Measurements from ENCODE around the gene AMZ1.
"Not testable (repeated sequence)": the region's sequence is repeated elsewhere in the genome, so short reads cannot be mapped to it uniquely, and the experiment has no call there.

AMZ1 gene

DNA sequence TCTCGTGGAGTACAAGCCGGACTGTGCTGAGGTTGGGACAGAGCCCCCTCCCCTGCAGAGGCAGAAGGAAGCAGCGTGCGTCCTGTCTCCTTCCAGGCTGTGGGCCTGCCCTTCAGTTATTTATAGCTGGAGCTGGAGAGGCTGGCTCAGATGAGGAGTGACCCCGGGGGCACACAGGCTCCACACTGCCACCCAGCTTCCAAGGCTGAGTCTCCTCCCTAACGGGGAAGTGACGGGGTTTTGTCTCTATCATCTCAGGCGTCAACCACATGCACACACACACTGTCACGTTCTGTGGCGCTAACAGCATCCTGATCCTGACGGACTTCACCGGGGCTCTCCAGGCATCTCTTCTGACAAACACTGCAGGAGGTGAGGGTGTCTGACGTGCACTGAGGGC lies 25.4 kb downstream of the AMZ1 start:
- no peak for DNase-seq (ENCODE audit: low read depth)

DNA sequence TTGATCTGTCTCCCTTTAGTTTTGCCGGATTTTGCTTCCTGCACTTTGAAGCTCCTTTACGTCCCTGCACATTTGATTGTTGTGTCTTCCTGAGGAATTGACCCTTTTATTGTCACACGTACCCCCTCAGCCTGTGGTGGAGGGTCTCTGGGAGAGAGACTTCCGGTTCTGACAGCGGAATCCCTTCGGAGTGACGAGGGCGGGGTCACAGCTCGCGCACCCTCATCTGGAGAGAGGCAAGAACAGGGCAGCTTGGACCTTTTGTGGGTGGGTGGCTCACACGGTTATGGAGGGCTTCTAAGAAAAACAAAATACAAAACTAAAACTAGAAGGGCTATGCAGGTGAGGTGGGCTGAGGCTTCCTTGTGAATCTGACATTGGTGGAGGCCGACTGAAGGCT lies 26.0 kb downstream of the AMZ1 start:
- no peak for DNase-seq (ENCODE audit: low read depth)

DNA sequence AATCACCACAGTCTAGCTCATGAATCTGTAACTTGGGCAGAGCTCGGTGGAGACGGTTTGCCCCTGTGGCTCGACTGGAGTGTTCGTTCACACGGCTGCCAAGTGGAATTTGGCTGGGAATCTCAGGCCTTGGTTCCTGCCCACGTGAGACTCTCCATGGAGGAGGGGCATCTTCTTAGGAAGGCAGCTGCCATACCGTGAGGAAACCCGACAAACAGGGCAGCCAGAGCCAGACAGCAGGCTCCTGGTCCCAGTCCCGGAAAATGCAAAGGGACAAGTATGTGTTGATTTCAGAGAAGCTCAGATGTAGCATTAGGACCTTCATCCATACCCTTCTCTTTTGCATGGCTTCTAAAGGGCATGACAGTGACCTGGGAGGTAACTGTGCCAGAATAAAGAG lies 26.6 kb downstream of the AMZ1 start:
- no peak for DNase-seq (ENCODE audit: low read depth)

DNA sequence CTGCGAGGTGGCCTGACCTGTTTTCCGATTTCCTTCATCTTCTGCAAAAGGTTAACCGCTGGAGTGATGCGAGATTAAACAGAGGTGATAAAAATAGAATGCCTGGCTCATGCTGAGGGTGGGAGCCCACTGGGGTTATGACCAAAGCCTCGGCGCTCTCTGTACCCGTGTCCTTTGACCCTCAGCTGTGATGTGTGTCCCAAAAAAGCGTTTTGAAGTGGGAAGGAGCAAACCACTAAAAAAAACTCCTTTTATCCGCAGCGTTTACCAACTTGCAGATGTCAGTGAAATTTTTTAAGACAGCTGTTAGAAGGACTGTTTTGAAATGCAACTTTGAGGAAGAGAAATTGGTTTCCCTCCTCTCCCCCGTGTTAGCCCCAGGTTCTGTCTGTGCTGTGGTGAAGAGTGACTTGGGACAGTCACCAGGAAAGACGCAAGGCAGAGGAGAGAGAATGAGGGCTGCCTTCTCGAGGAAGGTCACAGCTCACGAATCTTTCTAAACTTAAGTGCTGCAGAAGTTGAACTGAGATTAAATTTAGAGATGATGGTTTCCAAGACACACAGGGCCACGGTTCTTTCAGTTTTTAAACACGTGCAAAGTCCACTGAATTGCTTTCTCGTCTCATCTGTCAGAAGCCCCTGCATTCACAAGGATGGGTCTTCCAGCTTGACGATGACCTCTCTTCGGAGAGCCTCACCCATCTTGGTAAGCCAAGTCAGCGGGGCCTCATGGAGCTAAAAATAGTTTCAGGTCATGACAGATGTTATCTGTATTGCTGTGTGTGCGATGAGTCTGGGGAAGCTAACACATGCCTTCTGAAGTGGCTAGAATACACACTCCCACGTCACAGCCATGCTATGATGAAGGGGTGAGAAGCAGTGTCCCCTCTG lies 27.6 kb downstream of the AMZ1 start:
- DNase-seq (ENCODE audit: low read depth) = no peak

DNA sequence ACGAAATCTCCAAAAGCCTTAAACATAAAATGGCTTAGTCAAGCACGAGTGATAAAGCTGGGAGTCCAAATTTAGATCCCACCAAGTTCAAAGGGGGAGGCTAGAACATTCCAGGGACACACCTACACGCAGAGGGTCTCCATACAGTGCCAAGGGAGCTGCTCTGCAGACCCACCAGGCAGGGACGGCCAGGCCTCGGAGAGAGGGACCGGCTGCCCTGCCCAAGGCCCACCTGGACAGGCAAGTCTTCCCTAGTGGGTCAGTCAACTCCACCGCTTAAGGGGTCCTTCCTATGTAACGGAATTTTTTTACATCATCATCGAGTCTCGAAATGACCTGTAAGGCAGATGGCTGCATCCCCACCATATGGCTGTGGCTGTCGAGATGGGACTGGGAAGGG lies 28.5 kb downstream of the AMZ1 start:
- no peak for DNase-seq (ENCODE audit: low read depth)

DNA sequence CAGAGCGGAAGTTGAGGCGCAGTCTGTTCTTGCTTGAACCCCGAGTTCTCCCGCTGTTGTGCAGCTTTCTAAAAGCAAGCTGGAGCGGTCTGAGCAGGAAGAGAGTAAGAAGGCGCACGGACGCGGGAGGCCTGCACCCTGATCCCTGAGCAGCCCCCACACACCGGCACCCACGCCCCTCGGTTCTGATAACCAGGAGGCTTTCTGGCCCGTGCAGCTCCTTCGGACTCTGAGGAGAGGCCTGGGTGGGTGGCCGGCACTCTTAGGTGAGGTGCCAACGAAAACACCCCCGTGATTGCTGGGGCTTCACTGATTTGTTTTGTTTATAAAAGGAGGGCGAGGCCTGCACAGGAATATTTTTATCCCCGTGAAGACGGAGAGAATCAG lies 28.9 kb downstream of the AMZ1 start:
- DNase-seq (ENCODE audit: low read depth) = no peak

DNA sequence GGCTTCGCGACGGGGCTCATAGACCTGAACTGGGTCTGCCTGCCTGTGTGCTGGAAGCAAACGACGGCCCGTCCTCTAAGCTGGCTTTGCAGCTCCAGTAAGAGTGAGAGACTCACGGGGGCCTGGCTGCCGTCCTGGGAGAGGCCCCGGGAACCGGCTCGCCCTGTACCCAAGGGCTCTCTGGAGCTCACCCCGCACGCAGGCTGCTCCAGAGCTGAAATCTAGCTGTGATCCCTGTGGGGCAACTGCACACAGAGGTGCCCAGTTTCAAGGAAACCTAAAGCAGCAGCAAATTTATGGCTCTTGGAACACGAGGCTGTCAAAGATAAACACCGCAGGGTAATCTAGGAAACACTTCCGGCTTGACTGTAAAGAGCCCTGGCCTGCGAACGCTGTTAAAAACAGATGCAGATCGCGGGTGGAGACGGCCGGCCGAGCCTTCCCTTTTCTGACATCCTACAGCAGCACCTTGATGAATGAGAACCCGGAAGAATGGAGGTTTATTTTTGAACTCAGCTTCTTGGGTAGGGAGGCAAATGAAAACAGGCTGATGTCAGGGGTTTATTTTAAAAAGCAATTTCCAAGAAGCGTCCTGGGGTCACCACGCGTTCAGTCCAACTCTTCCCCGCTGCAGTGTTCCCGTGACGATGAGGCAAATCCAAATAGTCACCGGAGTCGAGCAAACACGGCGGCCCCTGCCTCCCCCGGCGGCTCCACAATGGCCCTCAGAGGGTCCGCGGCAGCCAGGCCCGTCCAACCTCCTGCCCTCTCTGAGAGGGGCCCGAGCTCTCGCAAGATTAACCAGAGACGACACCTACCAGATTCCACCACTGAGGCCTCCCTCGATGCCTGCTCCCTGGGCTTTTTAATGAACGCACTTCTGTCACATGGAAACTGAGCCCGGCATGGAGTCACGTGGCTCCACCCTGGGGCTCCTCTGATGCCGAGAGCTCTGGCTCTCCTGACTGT lies 29.6 kb downstream of the AMZ1 start:
- no peak for DNase-seq (ENCODE audit: low read depth)

DNA sequence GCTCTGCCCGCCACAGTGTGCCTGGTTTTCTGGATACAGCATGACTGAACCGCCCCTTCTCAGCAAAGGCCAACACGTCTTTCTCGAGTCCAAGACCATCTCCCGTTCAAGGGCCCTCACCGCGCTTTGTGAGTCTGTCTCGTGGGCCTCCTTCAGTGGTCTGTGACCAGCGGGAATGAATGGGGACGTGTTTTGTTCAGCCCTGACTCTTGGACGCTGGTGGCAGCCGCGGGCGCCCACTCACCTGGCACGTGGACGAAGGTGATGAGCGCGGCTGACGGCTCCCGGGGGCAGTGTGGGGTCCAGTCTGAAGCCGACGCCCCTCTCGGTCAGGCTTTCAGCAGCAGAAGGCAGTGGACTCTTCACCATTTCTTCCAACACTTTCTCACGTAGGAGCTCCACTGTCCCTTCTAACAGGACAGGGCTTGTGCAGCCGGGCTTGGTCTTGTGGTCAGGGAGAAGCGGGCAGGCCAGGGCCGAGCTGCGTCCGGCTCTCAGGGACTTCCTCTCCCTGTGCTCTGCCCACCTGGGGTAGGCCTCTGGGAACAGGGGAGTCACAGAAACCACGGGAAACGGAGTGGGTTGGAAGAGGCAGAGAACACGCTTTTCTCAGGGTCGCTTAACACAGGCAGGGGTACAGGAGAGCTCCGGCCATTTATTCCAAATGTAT lies 30.4 kb downstream of the AMZ1 start:
- DNase-seq (ENCODE audit: low read depth) = no peak

DNA sequence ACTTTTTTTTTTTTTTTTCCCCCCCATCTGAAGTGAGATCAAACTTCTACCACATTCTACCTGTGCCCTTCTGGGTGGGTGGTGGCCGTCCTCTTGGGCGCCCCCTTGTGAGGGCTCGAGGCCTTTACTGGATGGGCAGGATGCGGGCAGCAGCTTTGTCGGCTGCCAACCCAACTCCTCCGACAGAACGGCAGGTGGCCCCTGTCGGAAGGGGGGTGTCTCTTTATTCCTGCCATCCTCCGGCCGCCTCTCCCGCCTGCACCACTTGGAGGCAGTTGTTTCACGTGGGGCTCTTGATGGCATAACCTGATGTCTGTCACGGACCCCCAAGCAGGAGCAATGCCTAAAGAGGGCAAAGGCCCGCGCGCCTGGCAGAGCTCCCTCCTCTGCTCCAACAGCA lies 31.0 kb downstream of the AMZ1 start:
- DNase-seq (ENCODE audit: low read depth) = no peak

DNA sequence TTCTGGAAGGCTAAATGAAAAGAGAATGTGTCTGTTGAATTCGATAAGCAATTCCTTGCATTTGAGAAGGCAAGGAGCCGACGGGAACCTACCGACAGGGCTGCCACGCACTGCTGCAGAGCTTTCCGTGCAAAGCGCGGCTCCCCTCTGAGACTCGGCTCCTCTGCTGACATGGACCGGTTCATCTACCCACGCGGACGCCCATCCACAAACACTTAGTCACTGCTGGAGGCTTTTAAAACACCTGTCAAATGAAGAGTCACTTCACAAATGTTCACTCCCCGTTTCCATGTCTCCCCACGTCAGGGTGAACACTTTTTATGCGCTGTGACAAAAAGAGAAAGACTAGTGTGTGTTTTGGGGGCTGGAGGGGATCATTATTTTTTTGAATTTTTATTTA lies 32.0 kb downstream of the AMZ1 start:
- DNase-seq (ENCODE audit: low read depth) = no peak

DNA sequence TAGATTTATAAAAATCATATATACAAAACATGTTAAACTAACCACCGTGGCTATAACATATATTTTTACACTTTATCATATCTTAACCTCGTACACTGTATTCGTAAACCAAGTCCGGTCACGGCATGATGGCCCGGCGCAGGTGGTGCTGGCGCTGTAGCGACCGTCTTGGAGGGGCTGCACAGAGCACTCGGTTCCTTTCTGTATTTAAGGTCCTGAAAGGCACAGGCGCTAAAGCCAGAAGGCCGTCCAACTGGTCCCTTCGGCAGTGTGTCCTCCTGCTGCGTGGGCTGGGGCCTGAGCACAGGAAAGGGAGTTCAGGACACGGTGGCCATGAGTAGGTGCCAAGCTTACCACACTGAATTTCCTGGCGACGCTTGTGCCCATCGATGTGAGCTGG lies 33.8 kb downstream of the AMZ1 start:
- no peak for DNase-seq (ENCODE audit: low read depth)

DNA sequence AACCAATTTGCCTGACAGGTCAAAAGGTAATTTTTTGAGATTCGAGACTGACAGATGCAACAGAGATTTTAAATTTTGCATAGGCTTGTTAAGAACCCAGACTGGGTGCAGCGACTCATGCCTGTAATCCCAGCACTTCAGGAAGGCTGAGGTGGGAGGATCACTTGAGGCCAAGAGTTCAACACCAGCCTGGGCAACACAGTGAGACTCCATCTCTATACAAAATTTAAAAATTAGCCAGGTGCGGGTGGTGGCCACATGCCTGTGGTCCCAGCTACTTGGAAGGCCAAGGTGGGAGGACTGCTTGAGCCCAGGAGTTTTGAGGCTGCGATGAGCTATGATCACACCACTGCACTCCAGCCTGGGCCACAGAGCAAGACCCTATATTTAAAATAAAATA lies 34.6 kb downstream of the AMZ1 start:
- DNase-seq (ENCODE audit: low read depth) = no peak

DNA sequence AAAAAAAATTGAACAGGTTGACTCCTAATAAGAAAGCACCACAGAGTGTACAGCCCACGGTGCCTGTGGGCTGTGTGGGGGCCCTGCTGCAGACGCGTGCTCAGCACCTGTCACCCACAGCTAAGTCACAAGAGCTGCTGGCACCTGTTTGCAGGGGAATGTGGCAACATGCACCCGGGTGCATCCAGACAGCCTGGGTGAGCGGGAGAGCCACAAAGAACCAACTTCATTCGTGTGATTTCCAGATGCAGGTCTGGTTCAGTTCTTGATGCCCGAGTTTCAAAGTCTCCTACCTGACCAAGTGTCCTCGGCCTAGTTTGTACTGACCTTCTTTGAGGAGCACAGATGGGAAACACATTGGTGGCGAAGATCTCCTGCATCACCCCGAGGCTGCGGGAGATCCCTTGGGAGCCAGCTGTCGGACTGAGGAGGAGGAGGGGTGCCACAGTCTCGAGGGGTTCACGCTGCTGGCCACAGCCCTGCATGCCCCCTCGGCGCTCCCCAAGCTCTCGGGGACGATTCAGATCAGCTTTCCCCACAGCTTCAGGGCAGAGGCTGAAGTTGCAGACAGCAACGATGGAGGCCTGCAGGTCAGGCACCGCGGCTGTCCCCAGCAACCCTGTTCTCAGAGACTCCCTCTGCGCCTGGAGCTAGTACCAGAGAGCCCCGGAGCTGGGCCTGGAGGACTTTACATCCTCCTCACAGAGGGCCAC lies 35.3 kb downstream of the AMZ1 start:
- no peak for DNase-seq (ENCODE audit: low read depth)

DNA sequence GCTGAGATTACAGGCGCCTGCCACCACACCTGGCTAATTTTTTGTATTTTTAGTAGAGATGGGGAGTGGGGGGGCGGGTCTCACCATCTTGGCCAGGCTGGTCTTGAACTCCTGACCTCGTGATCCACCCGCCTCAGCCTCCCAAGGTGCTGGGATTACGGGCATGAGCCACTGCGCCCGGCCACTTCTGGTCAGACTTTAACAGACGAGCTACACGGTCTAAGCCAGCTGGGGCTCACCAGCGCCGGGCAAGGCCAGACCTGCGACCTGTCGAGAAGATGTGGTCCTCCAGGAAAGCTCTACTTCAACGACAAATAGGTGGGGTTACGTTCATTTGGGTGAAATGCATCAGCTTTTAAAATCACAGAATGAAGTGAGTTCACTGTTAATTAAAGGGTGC lies 36.0 kb downstream of the AMZ1 start:
- DNase-seq (ENCODE audit: low read depth) = not testable (repeated sequence)

DNA sequence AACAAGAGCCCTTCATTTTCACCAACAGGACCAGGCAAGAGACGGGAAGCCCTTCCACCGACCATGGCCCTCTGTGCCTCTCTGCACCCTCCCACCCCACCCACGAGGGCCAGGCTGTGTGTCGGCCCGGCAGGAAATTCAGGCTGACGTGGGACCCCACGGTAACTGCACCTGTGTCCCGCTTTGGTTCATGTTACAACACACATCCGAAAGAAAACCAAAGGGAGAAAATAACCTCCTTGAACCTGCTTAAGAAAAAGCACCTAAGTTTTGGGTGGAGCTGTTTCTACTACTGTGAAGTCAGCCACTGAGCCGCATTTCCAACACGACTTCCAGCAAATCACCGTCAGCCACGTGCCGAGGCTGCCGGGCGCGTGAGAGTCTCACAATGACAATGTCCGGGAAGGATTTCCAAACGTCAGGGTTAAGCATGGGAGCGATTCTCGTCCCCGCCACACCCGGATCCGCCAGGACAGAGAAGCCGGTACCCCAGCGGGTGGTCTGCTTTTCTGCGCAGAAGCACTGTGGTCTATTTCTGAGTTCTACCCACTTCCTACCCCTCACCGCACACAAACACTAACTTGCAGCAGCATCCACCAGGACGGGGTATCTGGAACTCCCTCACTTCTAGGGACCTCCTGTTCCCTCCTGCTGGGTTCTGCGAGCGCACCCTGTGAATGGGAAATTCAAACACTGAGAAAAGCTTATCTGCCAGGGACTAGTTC lies 36.6 kb downstream of the AMZ1 start:
- no peak for DNase-seq (ENCODE audit: low read depth)

DNA sequence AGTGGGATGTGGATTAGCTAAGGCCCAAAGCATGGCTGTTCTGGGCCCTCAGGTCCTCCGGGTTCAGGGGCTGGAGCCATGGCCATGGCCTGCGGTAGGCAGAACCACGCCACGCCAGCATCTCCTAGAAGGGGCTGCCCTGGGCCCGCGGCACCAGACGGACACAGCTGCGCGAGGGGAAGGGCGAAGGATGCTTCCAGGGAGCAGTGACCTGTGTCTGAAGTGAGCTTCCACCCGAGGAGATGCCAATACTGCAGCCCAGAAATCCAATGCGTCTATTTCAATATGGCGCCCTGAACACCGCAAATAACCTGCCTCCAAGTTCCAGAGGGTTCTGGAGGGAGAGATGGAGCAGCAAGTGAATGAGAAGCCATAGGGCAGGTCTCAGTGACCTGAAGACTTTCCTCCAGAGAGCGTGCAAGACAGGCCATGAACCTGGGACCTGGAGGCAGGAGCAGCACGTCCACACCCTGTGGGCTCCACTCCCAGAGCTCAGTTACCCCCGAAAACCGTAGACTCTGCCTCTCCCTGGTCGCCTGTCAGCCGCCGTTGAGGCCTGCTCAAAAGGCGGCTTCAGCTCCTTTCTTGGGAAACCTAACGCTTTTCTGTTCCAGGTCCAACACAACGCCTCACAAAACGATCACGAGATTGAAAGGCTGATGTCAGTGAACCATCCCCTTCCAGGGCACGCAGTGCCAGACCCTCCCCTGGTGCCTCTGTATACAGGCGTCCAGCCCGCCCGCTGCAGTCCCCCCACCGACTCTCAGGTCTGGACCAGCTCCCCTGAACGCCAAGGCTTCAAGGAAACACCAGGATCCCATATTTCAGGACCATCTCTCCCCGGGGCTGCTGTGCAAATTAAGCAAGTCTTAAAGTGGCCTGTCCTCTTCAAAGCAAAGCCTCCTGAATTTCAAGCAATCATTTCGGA lies 37.4 kb downstream of the AMZ1 start:
- no peak for DNase-seq (ENCODE audit: low read depth)

DNA sequence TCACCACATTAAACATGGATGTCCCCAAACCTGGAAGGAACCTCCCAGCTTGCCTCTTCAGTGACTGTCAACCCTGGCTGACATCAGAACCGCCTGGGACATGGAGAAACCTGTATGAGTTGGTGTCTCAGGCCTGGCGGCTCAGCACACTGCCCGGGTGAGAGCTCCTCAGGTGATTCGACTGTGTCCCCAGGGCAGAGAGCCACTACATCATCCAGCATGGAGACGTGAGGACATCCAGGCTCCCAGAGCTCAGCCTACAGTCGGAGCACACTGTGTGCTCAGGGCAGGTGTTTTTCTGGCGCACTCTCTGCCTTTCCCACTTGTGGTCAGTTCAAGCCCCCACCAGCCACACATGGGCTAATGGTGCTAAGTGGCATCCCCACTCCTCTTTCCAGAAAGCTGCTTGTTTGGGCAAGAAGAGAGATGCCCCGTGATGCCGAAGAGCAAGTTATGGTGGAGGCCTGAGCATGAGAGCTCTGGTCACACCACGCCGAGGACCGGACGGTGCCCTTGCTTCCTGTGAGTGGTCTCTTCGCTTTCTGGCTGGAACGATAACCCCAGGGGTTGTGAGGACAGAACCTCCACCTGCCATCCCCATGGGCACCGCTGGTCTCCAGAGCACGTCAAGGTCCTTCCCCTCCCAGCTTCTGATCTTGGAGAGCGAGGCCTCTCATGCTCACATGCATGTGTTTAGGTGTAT lies 38.5 kb downstream of the AMZ1 start:
- no peak for DNase-seq (ENCODE audit: low read depth)

DNA sequence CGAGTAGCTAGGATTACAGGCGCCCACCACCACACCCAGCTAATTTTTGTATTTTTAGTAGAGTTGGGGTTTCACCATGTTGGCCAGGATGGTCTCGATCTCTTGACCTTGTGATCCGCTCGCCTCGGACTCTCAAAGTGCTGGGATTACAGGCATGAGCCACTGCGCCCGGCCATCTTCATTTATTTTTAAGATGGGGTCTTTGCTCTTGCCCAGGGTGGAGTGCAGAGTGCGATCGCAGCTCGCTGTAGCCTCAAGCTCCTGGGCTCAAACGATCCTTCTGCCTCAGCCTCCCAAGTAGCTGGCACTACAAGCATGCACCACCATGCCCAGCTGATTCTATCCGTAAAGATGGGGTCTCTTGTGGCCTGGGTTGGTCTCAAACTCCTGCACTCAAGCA lies 39.2 kb downstream of the AMZ1 start:
- not testable (repeated sequence) for DNase-seq (ENCODE audit: low read depth)

DNA sequence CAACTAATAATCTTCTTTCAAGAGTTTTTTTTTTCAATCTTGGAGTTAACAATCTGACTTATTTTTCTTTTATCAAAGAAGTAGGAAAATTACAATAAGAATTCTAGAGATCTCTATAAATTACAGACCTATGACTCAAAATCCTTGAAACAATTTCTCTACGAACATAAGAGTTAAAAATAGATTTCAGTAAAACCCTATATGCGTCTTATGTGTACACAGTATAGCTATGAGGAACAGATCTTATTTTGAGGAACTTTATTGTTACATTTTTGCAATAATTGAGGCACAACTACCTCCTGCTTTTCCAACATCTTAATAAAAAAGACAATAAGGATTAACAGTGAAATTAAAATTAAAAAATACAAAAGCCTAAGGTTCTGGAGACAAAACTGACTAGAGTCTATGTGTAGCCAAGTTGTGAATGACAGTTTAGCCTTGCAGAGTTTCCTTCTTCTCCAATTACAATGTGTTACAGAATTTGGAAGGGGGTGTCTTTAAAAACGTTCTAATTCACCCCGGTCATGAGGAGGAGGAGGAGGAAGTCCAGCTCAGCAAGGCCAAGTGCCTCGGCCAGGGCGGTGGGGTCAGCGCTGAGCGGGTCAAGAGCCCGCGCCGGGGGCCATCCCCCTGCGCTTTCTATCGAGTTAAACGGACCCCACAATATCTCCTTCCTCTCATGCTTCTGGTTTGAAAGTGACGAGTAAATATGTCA lies 40.5 kb downstream of the AMZ1 start:
- no peak for DNase-seq (ENCODE audit: low read depth)

All from HS-27A (cell line).